Osteoblast (primary cell): Measurements from ENCODE around the gene SLC13A3. TPM values are rescaled to one million over a fixed set of nuclear protein-coding genes. Genes with fewer than 3 reads are reported as not detected.
A peak's percentile ranks its signal among the peaks of the same experiment; 100 is the strongest.

Source experiments
- DNase-seq: peaks from one replicate; pipeline ENCODE4 v3.0.0; 2011; ENCODE audit warnings: low spot score, mixed read lengths; ENCODE audit not compliant: insufficient read length; ENCODE audit errors: missing footprints
- H2AFZ ChIP-seq: 2 replicates; pipeline ENCODE4 v1.6.0; 2011; ENCODE audit warnings: mild to moderate bottlenecking, low read length
- H3K27ac ChIP-seq: 2 replicates; pipeline ENCODE4 v1.5.1; 2011; ENCODE audit warnings: mild to moderate bottlenecking, low read depth, low read length, moderate library complexity
- H3K27me3 ChIP-seq: 2 replicates; pipeline ENCODE4 v1.6.0; 2012; ENCODE audit warnings: mild to moderate bottlenecking, control low read depth, inconsistent platforms, low read length, moderate library complexity; ENCODE audit not compliant: insufficient read depth
- H3K36me3 ChIP-seq: 2 replicates; pipeline ENCODE4 v1.5.1; 2011; ENCODE audit warnings: mild to moderate bottlenecking, low read length, control low read depth, moderate library complexity; ENCODE audit not compliant: insufficient read depth
- H3K4me1 ChIP-seq: 2 replicates; pipeline ENCODE4 v1.5.1; 2011; ENCODE audit warnings: mild to moderate bottlenecking, low read length, control low read depth, moderate library complexity; ENCODE audit not compliant: insufficient read depth
- H3K4me2 ChIP-seq: 2 replicates; pipeline ENCODE4 v1.6.0; 2011; ENCODE audit warnings: mild to moderate bottlenecking, low read length; ENCODE audit not compliant: insufficient read depth
- H3K4me3 ChIP-seq: fragments of 200-600 bp; sonication (generic); 3 replicates; pipeline ENCODE4 v1.5.1; 2012; ENCODE audit warnings: mild to moderate bottlenecking, low read length, inconsistent platforms; ENCODE audit not compliant: insufficient read depth
- H3K79me2 ChIP-seq: 2 replicates; pipeline ENCODE4 v1.6.0; 2012; ENCODE audit warnings: mild to moderate bottlenecking, low read length, control low read depth, inconsistent platforms; ENCODE audit not compliant: insufficient read depth
- H3K9me3 ChIP-seq: 2 replicates; pipeline ENCODE4 v1.5.1; 2011; ENCODE audit warnings: low read depth, low read length, control low read depth
- H4K20me1 ChIP-seq: 2 replicates; pipeline ENCODE4 v1.6.0; 2012; ENCODE audit warnings: mild to moderate bottlenecking, low read length, control low read depth; ENCODE audit not compliant: insufficient read depth
- total RNA-seq: library from RNA; depleted of rRNA; stranded (reverse); fragments of >200 nt; gene quantifications from 2 replicates; pipeline ENCODE4 v1.2.3, GENCODE V29; 2012
- TF ChIP-seq, protein P1 (sequence below): IDR thresholded peaks from 2 replicates; pipeline ENCODE4 v1.5.1; 2011; ENCODE audit warnings: mild to moderate bottlenecking, low read depth, low read length, moderate library complexity; ENCODE audit errors: extremely low read depth

SLC13A3 gene
- total RNA-seq, 1 donor: 1.8 TPM

DNA sequence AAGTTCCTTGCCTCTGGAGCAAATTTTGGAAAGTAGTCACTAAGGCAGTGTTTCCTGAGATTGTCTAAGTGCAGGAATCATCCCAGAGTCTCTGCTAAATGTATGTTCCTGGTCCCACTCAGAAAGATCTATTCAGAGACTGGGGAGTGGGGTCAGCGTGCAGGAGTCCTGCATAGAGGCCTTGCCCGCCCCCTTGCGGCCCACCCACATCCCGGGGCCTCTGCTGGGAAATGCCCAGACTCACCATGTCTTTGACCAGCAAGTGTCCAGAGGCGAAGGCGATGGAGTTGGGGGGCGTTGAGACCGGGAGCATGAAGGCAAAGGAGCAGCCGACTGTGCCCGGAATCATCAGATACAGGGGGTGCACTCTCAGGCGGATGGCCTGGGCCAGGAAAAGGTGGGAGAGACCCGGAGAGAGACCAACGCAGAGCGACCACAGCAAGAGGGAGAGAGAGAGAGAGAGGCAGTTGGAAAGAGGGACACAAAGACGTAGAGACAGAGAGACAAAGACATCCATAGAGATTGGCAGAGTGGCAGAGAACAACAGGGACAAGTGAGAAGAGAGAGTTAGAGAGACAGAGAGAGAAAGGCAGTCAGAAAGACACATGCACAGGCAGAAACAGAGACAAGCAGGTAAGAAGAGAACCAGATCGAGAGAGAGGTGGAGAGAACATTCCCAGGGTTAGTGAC lies 87.9 kb downstream of the SLC13A3 start:
- Histone ChIP-seq H4K20me1 (no peaks in the 10 kb centered on the region), H3K4me2 (peak overlapping the region; percentile 74), H3K4me1 (peaks cover 9% of the 10 kb centered on the region), H2AFZ (peak overlapping the region; percentile 88), H3K27me3 (no peaks in the 10 kb centered on the region), H3K36me3 (no peaks in the 10 kb centered on the region), H3K4me3 (peak overlapping the region; percentile 51), H3K27ac (no peak overlapping the region), H3K79me2 (no peaks in the 10 kb centered on the region), H3K9me3 (no peaks in the 10 kb centered on the region)
- TF ChIP-seq, protein P1, sequence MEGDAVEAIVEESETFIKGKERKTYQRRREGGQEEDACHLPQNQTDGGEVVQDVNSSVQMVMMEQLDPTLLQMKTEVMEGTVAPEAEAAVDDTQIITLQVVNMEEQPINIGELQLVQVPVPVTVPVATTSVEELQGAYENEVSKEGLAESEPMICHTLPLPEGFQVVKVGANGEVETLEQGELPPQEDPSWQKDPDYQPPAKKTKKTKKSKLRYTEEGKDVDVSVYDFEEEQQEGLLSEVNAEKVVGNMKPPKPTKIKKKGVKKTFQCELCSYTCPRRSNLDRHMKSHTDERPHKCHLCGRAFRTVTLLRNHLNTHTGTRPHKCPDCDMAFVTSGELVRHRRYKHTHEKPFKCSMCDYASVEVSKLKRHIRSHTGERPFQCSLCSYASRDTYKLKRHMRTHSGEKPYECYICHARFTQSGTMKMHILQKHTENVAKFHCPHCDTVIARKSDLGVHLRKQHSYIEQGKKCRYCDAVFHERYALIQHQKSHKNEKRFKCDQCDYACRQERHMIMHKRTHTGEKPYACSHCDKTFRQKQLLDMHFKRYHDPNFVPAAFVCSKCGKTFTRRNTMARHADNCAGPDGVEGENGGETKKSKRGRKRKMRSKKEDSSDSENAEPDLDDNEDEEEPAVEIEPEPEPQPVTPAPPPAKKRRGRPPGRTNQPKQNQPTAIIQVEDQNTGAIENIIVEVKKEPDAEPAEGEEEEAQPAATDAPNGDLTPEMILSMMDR: no peak
- no peak for DNase-seq

DNA sequence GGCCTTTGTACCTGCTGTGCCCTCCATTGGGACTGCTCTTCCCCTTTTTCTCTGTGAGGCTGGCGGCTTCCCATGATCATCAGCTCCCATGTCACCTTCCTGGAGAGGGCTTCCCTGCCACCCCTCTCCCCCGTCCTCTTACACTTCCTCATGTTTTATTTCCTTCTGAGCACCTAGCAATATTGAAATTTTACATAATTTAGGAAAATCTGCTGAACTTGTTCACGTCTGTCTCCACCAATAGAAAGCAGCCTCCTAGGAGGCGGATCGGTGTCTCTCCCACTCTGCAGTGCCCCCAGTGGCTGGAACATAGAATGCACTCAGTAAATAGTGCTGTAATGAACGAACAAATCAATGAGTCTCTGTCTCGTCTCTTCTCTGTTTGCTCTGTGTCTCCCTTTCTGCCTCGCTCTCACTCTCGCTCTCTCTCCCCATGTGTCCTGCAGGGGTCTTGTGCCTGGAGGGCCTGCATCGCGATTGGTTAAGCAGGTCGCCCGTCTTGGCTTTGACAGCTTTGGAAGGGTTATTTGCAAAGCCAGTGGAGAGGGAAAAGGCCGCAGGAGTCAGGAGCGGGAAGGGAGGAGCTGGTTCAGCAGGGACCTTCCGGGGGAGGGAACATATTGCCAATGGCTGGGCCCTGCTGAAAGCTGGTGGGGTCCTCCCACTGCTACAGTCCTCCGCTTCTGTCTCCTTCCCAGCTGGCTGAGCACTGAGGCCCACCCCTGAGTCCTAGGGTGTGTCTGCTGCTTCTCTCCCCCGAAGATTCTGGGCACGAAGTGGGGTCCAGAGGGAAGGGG lies 88.7 kb downstream of the SLC13A3 start:
- H3K27me3 ChIP-seq: no peaks in the 10 kb centered on the region
- H3K4me3 ChIP-seq: peak overlapping the region; percentile 51
- no peaks in the 10 kb centered on the region for H3K79me2 ChIP-seq
- H4K20me1 ChIP-seq: no peaks in the 10 kb centered on the region
- H3K9me3 ChIP-seq: no peaks in the 10 kb centered on the region
- H3K4me2 ChIP-seq: peak overlapping the region; percentile 74
- no peaks in the 10 kb centered on the region for H3K36me3 ChIP-seq
- DNase-seq: peak; percentile 86
- H3K27ac ChIP-seq: no peak overlapping the region
- H3K4me1 ChIP-seq: peaks cover 16% of the 10 kb centered on the region
- TF ChIP-seq, protein P1: peak; percentile 90
- peak overlapping the region; percentile 88 for H2AFZ ChIP-seq

DNA sequence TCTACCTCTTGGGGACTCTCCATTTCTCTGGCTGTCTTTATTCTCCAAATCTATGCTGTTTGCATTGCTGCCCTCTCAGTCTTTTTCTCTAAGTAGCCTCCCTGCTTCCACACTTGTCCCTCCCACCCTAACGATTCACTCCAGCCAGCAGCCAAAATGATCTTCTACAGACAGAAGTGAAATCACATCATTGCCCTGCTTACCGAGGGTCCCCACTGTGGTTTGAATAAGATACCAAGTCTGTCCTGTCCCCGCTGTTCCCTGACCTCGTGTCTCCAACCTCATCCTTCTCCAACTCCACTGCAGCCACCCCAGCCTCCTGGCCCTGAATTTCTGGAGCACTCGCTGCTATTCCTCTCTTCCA lies 89.3 kb downstream of the SLC13A3 start:
- no peaks in the 10 kb centered on the region for H3K9me3 ChIP-seq
- DNase-seq: no peak

More for the DNA sequence above, 89.3 kb downstream of the SLC13A3 start:
- Histone ChIP-seq H3K4me3 (peak overlapping the region; percentile 51), H2AFZ (peak overlapping the region; percentile 88), H3K27ac (no peak overlapping the region), H3K4me1 (peaks cover 20% of the 10 kb centered on the region), H3K79me2 (no peaks in the 10 kb centered on the region), H3K27me3 (no peaks in the 10 kb centered on the region), H4K20me1 (no peaks in the 10 kb centered on the region), H3K36me3 (no peaks in the 10 kb centered on the region), H3K4me2 (peak overlapping the region; percentile 74)
- TF ChIP-seq, protein P1: no peak
